Keratinocyte (primary cell): ENCODE results near the gene STOML3. TPM values are rescaled to one million over a fixed set of nuclear protein-coding genes. Genes with fewer than 3 reads are reported as not detected.

Experiments used
- DNase-seq: peaks from one replicate; pipeline ENCODE4 v3.0.0-alpha.2; 2011; ENCODE audit warnings: low read depth, missing footprints, low spot score
- FAIRE-seq: peaks from 2 replicates; lab custom pipeline; 2011; peaks lifted over from hg19 to GRCh38; lab: Jason Lieb, UNC
- H2AFZ ChIP-seq: 2 replicates; pipeline ENCODE4 v1.6.0; 2012; ENCODE audit warnings: low read length, control low read depth, inconsistent platforms; ENCODE audit not compliant: control insufficient read depth
- H3K27ac ChIP-seq: 2 replicates; pipeline ENCODE4 v1.5.1; 2011; ENCODE audit warnings: low read length; ENCODE audit not compliant: control insufficient read depth, insufficient read depth
- H3K27me3 ChIP-seq: 3 replicates; pipeline ENCODE4 v1.6.0; 2011; ENCODE audit warnings: low read length; ENCODE audit not compliant: control insufficient read depth, insufficient read depth; ENCODE audit errors: extremely low read depth
- H3K36me3 ChIP-seq, 2 experiments: 2 replicates in 1 of 2; 3 replicates in 1 of 2; pipeline ENCODE4 v1.5.1; 2011; ENCODE audit warnings: low read length in 2 of 2, mild to moderate bottlenecking in 1 of 2; ENCODE audit not compliant: control insufficient read depth in 2 of 2, insufficient read depth in 2 of 2; ENCODE audit errors: extremely low read depth in 1 of 2
- H3K4me1 ChIP-seq: 3 replicates; pipeline ENCODE4 v1.5.1; 2011; ENCODE audit warnings: low read length; ENCODE audit not compliant: control insufficient read depth, insufficient read depth; ENCODE audit errors: extremely low read depth
- H3K4me2 ChIP-seq: 3 replicates; pipeline ENCODE4 v1.6.0; 2011; ENCODE audit warnings: low read depth, low read length; ENCODE audit not compliant: control insufficient read depth, insufficient read depth; ENCODE audit errors: extremely low read depth
- H3K4me3 ChIP-seq, 3 experiments: fragments of 200-600 bp in 1 of 3; sonication (generic) in 1 of 3; 2 replicates in 2 of 3; 3 replicates in 1 of 3; pipeline ENCODE4 v1.5.1; 2011 to 2016; ENCODE audit warnings: low read length in 3 of 3, mild to moderate bottlenecking in 3 of 3, control low read depth in 2 of 3, inconsistent platforms in 1 of 3, low read depth in 1 of 3, mixed read lengths in 1 of 3, mixed run types in 1 of 3, moderate library complexity in 1 of 3; ENCODE audit not compliant: control insufficient read depth in 2 of 3, insufficient read depth in 2 of 3; ENCODE audit errors: extremely low read depth in 1 of 3
- H3K79me2 ChIP-seq: 2 replicates; pipeline ENCODE4 v1.6.0; 2012; ENCODE audit warnings: low read length; ENCODE audit not compliant: control insufficient read depth, insufficient read depth
- H3K9ac ChIP-seq: 3 replicates; pipeline ENCODE4 v1.6.0; 2011; ENCODE audit warnings: low read length; ENCODE audit not compliant: control insufficient read depth, insufficient read depth; ENCODE audit errors: extremely low read depth
- H3K9me1 ChIP-seq: 3 replicates; pipeline ENCODE4 v1.6.0; 2011; ENCODE audit warnings: low read length; ENCODE audit not compliant: control insufficient read depth, insufficient read depth; ENCODE audit errors: extremely low read depth
- H3K9me3 ChIP-seq: 2 replicates; pipeline ENCODE4 v1.5.1; 2012; ENCODE audit warnings: low read depth, low read length; ENCODE audit not compliant: control insufficient read depth
- H4K20me1 ChIP-seq: 3 replicates; pipeline ENCODE4 v1.6.0; 2011; ENCODE audit warnings: low read length; ENCODE audit not compliant: control insufficient read depth, insufficient read depth; ENCODE audit errors: extremely low read depth
- CTCF ChIP-seq, 3 experiments: IDR thresholded peaks in 1 of 3; conservative IDR thresholded peaks in 1 of 3; optimal IDR thresholded peaks in 1 of 3; 2 replicates in 2 of 3; 3 replicates in 1 of 3; pipeline versions ENCODE3 to v1.5.1; 2011; ENCODE audit warnings: low read length in 3 of 3, mild to moderate bottlenecking in 3 of 3, moderate library complexity in 2 of 3, control low read depth in 1 of 3, inconsistent platforms in 1 of 3; ENCODE audit not compliant: insufficient read depth in 2 of 3; ENCODE audit errors: extremely low read depth in 1 of 3
- EZH2 ChIP-seq: IDR thresholded peaks from one replicate; pipeline ENCODE4 v1.6.1; 2012; ENCODE audit warnings: inconsistent platforms, mild to moderate bottlenecking, low read length, moderate library complexity
- dilution Hi-C: fragments of 300-500 bp; cut with MboI; formaldehyde crosslinking; loops from one replicate; pipeline ENCODE4 v1.7.0; 2020; ENCODE audit warnings: low sequenced_read_pairs; ENCODE audit not compliant: extremely low pct_ligation_motif_present
- polyA plus RNA-seq, 5 experiments: library from polyadenylated mRNA; depleted of rRNA in 3 of 5; stranded (reverse) in 3 of 5; stranded (forward) in 1 of 5; unstranded in 1 of 5; fragments of >200 nt; gene quantifications; 1 replicate in 1 of 5; 2 replicates in 3 of 5; 3 replicates in 1 of 5; pipeline versions ENCODE4 v1.2.1 to v1.2.3, GENCODE V29; 2011 to 2012; ENCODE audit warnings: missing spikeins in 2 of 5, low read depth in 1 of 5, low replicate concordance in 1 of 5

STOML3 gene
- polyA plus RNA-seq, 1 donor (not counting 4 experiments of a cell fraction or from before 2014, with no cell fraction given) = not detected

GRCh38 chr13:38979891-38980749 is 10.5 kb downstream of the STOML3 start:
- Histone ChIP-seq H3K9me3 (no peaks in the 10 kb centered on the region), H3K9ac (no peak overlapping the region), H3K79me2 (no peaks in the 10 kb centered on the region), H3K4me3 (no peak overlapping the region), H3K9me1 (no peaks in the 10 kb centered on the region), H4K20me1 (no peaks in the 10 kb centered on the region), H3K27ac (no peak overlapping the region), H3K4me2 (no peak overlapping the region), H3K4me1 (no peaks in the 10 kb centered on the region), H2AFZ (no peak overlapping the region), H3K36me3 (no peaks in the 10 kb centered on the region), H3K27me3 (no peaks in the 10 kb centered on the region)
- FAIRE-seq (no peak), DNase-seq (no peak)
- dilution Hi-C loops = no loop called here
- TF ChIP-seq CTCF (optimal IDR thresholded peaks at IDR 0.05 in 1 of 3, IDR thresholded peaks at IDR 0.05 in 1 of 3, conservative IDR thresholded peaks at IDR 0.05 in 1 of 3; ENCODE audit: extremely low read depth in 1 of 3, insufficient read depth in 2 of 3, low read length in 3 of 3) (no peak), EZH2 (no peak)

DNA sequence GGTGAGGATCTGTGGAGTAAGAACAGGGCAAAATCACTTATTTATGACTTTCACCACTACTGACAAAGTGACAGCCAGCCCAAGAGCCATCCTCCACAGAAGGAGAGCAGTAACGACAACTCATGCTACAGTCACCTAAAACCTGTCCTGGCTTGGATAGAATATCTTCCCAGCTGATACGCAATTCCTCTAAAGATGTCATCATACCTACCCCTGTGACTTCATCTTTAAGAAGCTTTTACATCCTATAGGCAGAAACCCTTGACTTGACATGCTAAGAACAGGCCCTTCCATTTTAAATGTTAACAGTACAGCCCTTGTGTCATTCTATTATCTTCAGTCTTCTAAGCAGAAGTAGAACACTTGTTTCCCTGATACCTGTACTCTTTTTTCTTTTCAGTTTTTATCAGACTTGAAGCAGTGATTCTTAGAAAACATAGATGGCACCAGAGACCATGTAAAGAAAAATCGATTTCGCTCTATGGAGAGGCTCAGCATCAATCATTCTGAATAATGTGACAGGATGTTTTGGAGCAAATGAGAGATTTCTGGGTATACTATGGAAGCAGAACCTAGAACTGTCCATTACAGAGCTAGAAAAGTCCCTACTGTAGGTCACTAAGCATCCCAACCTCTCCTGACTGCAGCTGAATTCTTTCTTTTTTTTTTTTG is 20.1 kb downstream of the STOML3 start:
- Histone ChIP-seq H3K79me2 (no peaks in the 10 kb centered on the region), H3K4me2 (no peak overlapping the region), H3K4me3 (no peak overlapping the region), H3K9ac (no peak overlapping the region), H3K9me3 (no peaks in the 10 kb centered on the region), H3K36me3 (no peaks in the 10 kb centered on the region), H3K9me1 (no peaks in the 10 kb centered on the region), H3K27me3 (peaks cover 8% of the 10 kb centered on the region), H2AFZ (no peak overlapping the region), H3K4me1 (no peaks in the 10 kb centered on the region), H3K27ac (no peak overlapping the region), H4K20me1 (no peaks in the 10 kb centered on the region)
- FAIRE-seq (no peak), DNase-seq (no peak)
- no peak for TF ChIP-seq EZH2
- no peak for TF ChIP-seq CTCF (optimal IDR thresholded peaks at IDR 0.05 in 1 of 3, IDR thresholded peaks at IDR 0.05 in 1 of 3, conservative IDR thresholded peaks at IDR 0.05 in 1 of 3; ENCODE audit: extremely low read depth in 1 of 3, insufficient read depth in 2 of 3, low read length in 3 of 3)
- dilution Hi-C loops = no loop called here
